CD14-positive monocyte (primary cell): ENCODE measurements around the gene MAP2K1. TPM values are rescaled to one million over a fixed set of nuclear protein-coding genes. Genes with fewer than 3 reads are reported as not detected.

Experiments used
- DNase-seq, 3 donors: peaks; one replicate each; pipeline ENCODE4 v3.0.0-alpha.2; 2011 to 2022
- H2AFZ ChIP-seq: 2 replicates; pipeline ENCODE4 v1.6.0; 2012; ENCODE audit warnings: mild to moderate bottlenecking, low read depth, low read length, inconsistent platforms; ENCODE audit not compliant: insufficient read depth, poor library complexity, severe bottlenecking
- H3K27ac ChIP-seq, 2 donors: 1 replicate in 1 of 2; 2 replicates in 1 of 2; pipeline ENCODE4 v1.5.1; 2012 to 2013; ENCODE audit warnings: low read length in 2 of 2, control low read depth in 1 of 2, inconsistent platforms in 1 of 2, low read depth in 1 of 2, mild to moderate bottlenecking in 1 of 2
- H3K27me3 ChIP-seq, 2 donors: one replicate each; pipeline versions ENCODE4 v1.6.0 to v1.6.1; 2011 to 2013; ENCODE audit warnings: low read length in 2 of 2; ENCODE audit not compliant: control insufficient read depth in 2 of 2, insufficient read depth in 2 of 2
- H3K36me3 ChIP-seq, 2 donors: replicated peaks in 1 of 2; 1 replicate in 1 of 2; 2 replicates in 1 of 2; pipeline versions ENCODE4 v1.5.1 to v1.6.1; 2012 to 2013; ENCODE audit warnings: low read length in 2 of 2, control low read depth in 1 of 2, inconsistent platforms in 1 of 2, mild to moderate bottlenecking in 1 of 2; ENCODE audit not compliant: insufficient read depth in 2 of 2, control insufficient read depth in 1 of 2
- H3K4me1 ChIP-seq, 2 donors: 1 replicate in 1 of 2; 2 replicates in 1 of 2; pipeline versions ENCODE4 v1.5.1 to v1.6.1; 2012 to 2013; ENCODE audit warnings: low read length in 2 of 2, control low read depth in 1 of 2, inconsistent platforms in 1 of 2, mild to moderate bottlenecking in 1 of 2, moderate library complexity in 1 of 2; ENCODE audit not compliant: insufficient read depth in 2 of 2, control insufficient read depth in 1 of 2
- H3K4me2 ChIP-seq: replicated peaks from 2 replicates; pipeline ENCODE3; 2012; ENCODE audit warnings: low read length, moderate library complexity, mild to moderate bottlenecking; ENCODE audit not compliant: poor library complexity, severe bottlenecking; ENCODE audit errors: extremely low read depth
- H3K4me3 ChIP-seq, 3 experiments: fragments of 200-600 bp in 1 of 3; sonication (generic) in 1 of 3; replicated peaks in 1 of 3; 1 replicate in 2 of 3; 2 replicates in 1 of 3; pipeline ENCODE4 v1.5.1; 2011 to 2013; ENCODE audit warnings: low read length in 3 of 3, mild to moderate bottlenecking in 3 of 3, control low read depth in 2 of 3, low read depth in 2 of 3, inconsistent platforms in 1 of 3, moderate library complexity in 1 of 3
- H3K79me2 ChIP-seq: 2 replicates; pipeline ENCODE4 v1.6.0; 2012; ENCODE audit warnings: mild to moderate bottlenecking, control low read depth, inconsistent platforms, low read length, moderate library complexity; ENCODE audit not compliant: insufficient read depth
- H3K9ac ChIP-seq: 2 replicates; pipeline ENCODE4 v1.6.0; 2017; ENCODE audit warnings: low read length, mild to moderate bottlenecking; ENCODE audit not compliant: insufficient read depth, poor library complexity, severe bottlenecking
- H3K9me3 ChIP-seq, 2 donors: replicated peaks in 1 of 2; 1 replicate in 1 of 2; 2 replicates in 1 of 2; pipeline versions ENCODE4 v1.5.1 to v1.6.1; 2012 to 2013; ENCODE audit warnings: low read length in 2 of 2, control low read depth in 1 of 2; ENCODE audit not compliant: control insufficient read depth in 1 of 2, insufficient read depth in 1 of 2
- H4K20me1 ChIP-seq: 2 replicates; pipeline ENCODE4 v1.6.0; 2012; ENCODE audit warnings: mild to moderate bottlenecking, low read length, control low read depth, moderate library complexity; ENCODE audit not compliant: insufficient read depth
- H3K27ac Mint-ChIP-seq, 7 donors: one replicate each; pipeline ENCODE4 v1.8.0; 2020; ENCODE audit warnings: mild to moderate bottlenecking in 7 of 7, mixed read lengths in 7 of 7, moderate library complexity in 6 of 7, inconsistent platforms in 2 of 7
- H3K27me3 Mint-ChIP-seq, 3 donors: one replicate each; pipeline ENCODE4 v1.8.0; 2021 to 2022; ENCODE audit warnings: low read depth in 3 of 3, mild to moderate bottlenecking in 3 of 3, mixed read lengths in 3 of 3, moderate library complexity in 3 of 3, inconsistent platforms in 1 of 3
- H3K36me3 Mint-ChIP-seq, 2 donors: one replicate each; pipeline ENCODE4 v1.8.0; 2020; ENCODE audit warnings: mixed read lengths in 2 of 2, inconsistent platforms in 1 of 2, mild to moderate bottlenecking in 1 of 2
- H3K4me1 Mint-ChIP-seq: one replicate; pipeline ENCODE4 v1.8.0; 2020; ENCODE audit warnings: mild to moderate bottlenecking, mixed read lengths
- H3K4me3 Mint-ChIP-seq, 2 donors: one replicate each; pipeline ENCODE4 v1.8.0; 2020; ENCODE audit warnings: mild to moderate bottlenecking in 2 of 2, mixed read lengths in 2 of 2, moderate library complexity in 1 of 2
- H3K9me3 Mint-ChIP-seq, 7 donors: one replicate each; pipeline ENCODE4 v1.8.0; 2020 to 2022; ENCODE audit warnings: mixed read lengths in 7 of 7, mild to moderate bottlenecking in 6 of 7, moderate library complexity in 6 of 7, inconsistent platforms in 2 of 7
- WGBS: methylation state at CpG from one replicate; pipeline ENCODE4 v1.1.5; 2013; ENCODE audit warnings: missing lambda C conversion rate; ENCODE audit not compliant: insufficient coverage; 5-methylcytosine and 5-hydroxymethylcytosine counted together
- intact Hi-C, 2 donors: fragments of 100-400 bp; cut with micrococcal nuclease; formaldehyde crosslinking; loops; one replicate each; pipeline versions ENCODE4 v1.15.0 to v1.15.1; 2023
- polyA plus RNA-seq, 3 donors: library from polyadenylated mRNA; depleted of rRNA in 1 of 3; unstranded in 2 of 3; stranded (reverse) in 1 of 3; fragments of 300-500 nt in 2 of 3; fragments of >200 nt in 1 of 3; fragmentation: Illumina TruSeq in 2 of 3; gene quantifications; 1 replicate in 2 of 3; 2 replicates in 1 of 3; pipeline ENCODE4 v1.2.3, GENCODE V29; 2012 to 2021
- TF ChIP-seq, protein P1 (sequence below): fragments of 200-600 bp; IDR thresholded peaks from one replicate; pipeline ENCODE4 v1.8.0; 2022; ENCODE audit warnings: antibody characterized with exemption, mild to moderate bottlenecking

Gene MAP2K1
- polyA plus RNA-seq, 3 donors, result 41.3 to 71.1 (median 64.5) TPM

DNA sequence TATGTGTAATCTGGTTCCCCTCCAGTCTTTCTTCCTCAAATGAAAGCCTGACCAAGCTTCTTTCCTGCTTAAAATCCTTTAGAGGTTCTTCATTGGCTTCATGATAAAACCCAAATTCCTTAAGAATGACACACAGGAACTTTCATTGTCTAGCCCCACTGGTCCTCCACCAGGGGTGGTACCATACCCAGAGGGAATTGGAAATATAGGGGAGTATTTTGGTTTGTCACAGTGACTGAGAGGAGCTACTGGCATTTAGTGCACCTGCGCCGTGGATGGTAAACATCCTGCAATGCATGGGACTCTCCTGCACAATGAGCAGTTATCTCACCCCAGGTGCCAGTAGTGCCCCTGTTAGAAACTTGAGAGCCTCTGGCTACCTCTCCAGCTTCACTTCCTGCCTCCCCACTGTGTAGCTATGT is 129.2 kb downstream of the MAP2K1 start:
- Histone ChIP-seq H3K79me2 (no peaks in the 10 kb centered on the region), H3K4me2 (no peak overlapping the region), H3K9ac (no peak overlapping the region), H2AFZ (no peak overlapping the region), H3K27me3 (no peaks in the 10 kb centered on the region), H4K20me1 (no peaks in the 10 kb centered on the region), H3K4me1 (no peaks in the 10 kb centered on the region), H3K9me3 (no peaks in the 10 kb centered on the region), H3K36me3 (peaks cover 14 to 57% of the 10 kb centered on the region in 2 donors), H3K27ac (no peak overlapping the region), H3K4me3 (no peak overlapping the region)
- TF ChIP-seq, protein P1, sequence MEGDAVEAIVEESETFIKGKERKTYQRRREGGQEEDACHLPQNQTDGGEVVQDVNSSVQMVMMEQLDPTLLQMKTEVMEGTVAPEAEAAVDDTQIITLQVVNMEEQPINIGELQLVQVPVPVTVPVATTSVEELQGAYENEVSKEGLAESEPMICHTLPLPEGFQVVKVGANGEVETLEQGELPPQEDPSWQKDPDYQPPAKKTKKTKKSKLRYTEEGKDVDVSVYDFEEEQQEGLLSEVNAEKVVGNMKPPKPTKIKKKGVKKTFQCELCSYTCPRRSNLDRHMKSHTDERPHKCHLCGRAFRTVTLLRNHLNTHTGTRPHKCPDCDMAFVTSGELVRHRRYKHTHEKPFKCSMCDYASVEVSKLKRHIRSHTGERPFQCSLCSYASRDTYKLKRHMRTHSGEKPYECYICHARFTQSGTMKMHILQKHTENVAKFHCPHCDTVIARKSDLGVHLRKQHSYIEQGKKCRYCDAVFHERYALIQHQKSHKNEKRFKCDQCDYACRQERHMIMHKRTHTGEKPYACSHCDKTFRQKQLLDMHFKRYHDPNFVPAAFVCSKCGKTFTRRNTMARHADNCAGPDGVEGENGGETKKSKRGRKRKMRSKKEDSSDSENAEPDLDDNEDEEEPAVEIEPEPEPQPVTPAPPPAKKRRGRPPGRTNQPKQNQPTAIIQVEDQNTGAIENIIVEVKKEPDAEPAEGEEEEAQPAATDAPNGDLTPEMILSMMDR, result no peak
- peaks cover 21 to 48% of the 10 kb centered on the region in 2 donors for H3K36me3 Mint-ChIP-seq
- H3K27ac Mint-ChIP-seq, result no peak overlapping the region
- intact Hi-C loops, result no loop called here
- WGBS, result 88% methylated on average over 2 of the region's 2 CpGs
- H3K4me1 Mint-ChIP-seq, result no peaks in the 10 kb centered on the region
- peaks cover 0 to 1% (median 0%) of the 10 kb centered on the region in 7 donors for H3K9me3 Mint-ChIP-seq
- no peak for DNase-seq
- H3K4me3 Mint-ChIP-seq, result no peak overlapping the region
- peaks cover 0 to 2% (median 0%) of the 10 kb centered on the region in 3 donors for H3K27me3 Mint-ChIP-seq

DNA sequence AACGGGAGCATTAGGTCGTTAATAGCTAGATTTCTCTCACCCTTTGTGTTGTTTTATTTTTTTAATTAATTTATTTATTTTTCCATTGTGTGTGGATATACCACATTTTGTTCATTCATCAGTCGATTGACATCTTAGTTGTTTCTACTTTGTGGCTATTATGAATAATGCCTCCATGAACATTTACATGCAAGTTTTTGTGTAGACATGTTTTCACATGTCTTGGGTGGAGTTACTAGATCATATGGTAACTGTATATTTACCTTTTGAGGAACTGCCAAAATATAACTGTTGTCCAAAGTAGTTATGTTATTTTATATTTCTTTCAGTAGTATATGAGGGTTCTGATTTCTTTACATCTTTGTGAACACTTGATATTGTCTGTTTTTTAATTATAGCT is 137.2 kb downstream of the MAP2K1 start:
- Histone ChIP-seq H3K4me1 (no peaks in the 10 kb centered on the region), H3K36me3 (peaks cover 27 to 88% of the 10 kb centered on the region in 2 donors), H3K4me3 (no peak overlapping the region), H4K20me1 (no peaks in the 10 kb centered on the region), H3K79me2 (no peaks in the 10 kb centered on the region), H3K9ac (no peak overlapping the region), H3K27ac (no peak overlapping the region), H3K4me2 (no peak overlapping the region), H2AFZ (no peak overlapping the region), H3K27me3 (no peaks in the 10 kb centered on the region), H3K9me3 (no peaks in the 10 kb centered on the region)
- WGBS, result no CpG with 5 or more reads among the region's 3 CpGs
- TF ChIP-seq, protein P1, result no peak
- intact Hi-C loops, result no loop called here
- H3K27me3 Mint-ChIP-seq, result peaks cover 0 to 2% (median 0%) of the 10 kb centered on the region in 3 donors
- no peak for DNase-seq
- no peak overlapping the region for H3K27ac Mint-ChIP-seq
- no peak overlapping the region for H3K4me3 Mint-ChIP-seq
- H3K36me3 Mint-ChIP-seq, result peaks cover 46 to 70% of the 10 kb centered on the region in 2 donors
- no peaks in the 10 kb centered on the region for H3K9me3 Mint-ChIP-seq
- H3K4me1 Mint-ChIP-seq, result peaks cover 4% of the 10 kb centered on the region
